ENCODE results near the gene ALCAM. TPM values are rescaled to one million over a fixed set of nuclear protein-coding genes. Genes with fewer than 3 reads are reported as not detected.

The ALCAM gene
- total RNA-seq, 1 donor from 2014 or later: 54.4 TPM

DNA sequence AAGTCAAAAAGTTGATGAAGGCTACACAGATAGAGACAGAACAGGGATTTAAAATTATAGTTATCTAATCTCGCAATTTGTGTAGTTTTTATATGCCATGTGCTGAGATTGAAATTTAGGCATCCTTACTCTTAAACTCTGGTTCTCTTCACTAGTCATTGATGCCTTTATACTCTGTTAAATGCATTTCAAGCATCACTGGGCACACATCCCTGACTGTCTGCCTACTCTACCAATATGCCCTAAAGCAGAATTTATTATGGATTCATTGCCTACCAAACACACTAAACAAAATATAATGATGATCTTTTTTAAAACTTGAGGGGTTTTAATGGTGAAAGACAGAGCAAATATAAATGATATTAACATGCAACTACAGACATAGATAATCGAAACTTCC lies 10.3 kb upstream of the ALCAM start:
- Histone ChIP-seq H3F3A (ENCODE audit: low read depth) (peaks cover 6% of the 10 kb centered on the region), H3K4me1 (peaks cover 5% of the 10 kb centered on the region), H4K20me1 (ENCODE audit: low read depth) (no peaks in the 10 kb centered on the region), H3K9ac (no peak overlapping the region), H3K4me3 (no peak overlapping the region), H2AFZ (replicated peaks) (no peak overlapping the region), H3K36me3 (no peaks in the 10 kb centered on the region), H3K79me2 (ENCODE audit: low read depth) (no peaks in the 10 kb centered on the region), H3K27me3 (peaks cover 23% of the 10 kb centered on the region), H3K9me3 (ENCODE audit: low read depth) (no peaks in the 10 kb centered on the region), H3K27ac (no peak overlapping the region), H3K4me2 (no peak overlapping the region)
- Mint-ChIP-seq H3K4me1 (peaks cover 29% of the 10 kb centered on the region), H3K9me3 (peaks cover 4% of the 10 kb centered on the region), H3K27me3 (ENCODE audit: insufficient read depth, low read depth) (peaks cover 7% of the 10 kb centered on the region), H3K4me3 (no peak overlapping the region), H3K36me3 (no peaks in the 10 kb centered on the region), H3K27ac (no peak overlapping the region)
- TF ChIP-seq EZH2 (IDR thresholded peaks at IDR 0.05): no peak
- TF ChIP-seq, protein P1, sequence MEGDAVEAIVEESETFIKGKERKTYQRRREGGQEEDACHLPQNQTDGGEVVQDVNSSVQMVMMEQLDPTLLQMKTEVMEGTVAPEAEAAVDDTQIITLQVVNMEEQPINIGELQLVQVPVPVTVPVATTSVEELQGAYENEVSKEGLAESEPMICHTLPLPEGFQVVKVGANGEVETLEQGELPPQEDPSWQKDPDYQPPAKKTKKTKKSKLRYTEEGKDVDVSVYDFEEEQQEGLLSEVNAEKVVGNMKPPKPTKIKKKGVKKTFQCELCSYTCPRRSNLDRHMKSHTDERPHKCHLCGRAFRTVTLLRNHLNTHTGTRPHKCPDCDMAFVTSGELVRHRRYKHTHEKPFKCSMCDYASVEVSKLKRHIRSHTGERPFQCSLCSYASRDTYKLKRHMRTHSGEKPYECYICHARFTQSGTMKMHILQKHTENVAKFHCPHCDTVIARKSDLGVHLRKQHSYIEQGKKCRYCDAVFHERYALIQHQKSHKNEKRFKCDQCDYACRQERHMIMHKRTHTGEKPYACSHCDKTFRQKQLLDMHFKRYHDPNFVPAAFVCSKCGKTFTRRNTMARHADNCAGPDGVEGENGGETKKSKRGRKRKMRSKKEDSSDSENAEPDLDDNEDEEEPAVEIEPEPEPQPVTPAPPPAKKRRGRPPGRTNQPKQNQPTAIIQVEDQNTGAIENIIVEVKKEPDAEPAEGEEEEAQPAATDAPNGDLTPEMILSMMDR (IDR thresholded peaks at IDR 0.05): no peak
- no peak for TF ChIP-seq EZH2phosphoT487 (IDR thresholded peaks at IDR 0.05)
- DNase-seq (ENCODE audit: low spot score): no peak

DNA sequence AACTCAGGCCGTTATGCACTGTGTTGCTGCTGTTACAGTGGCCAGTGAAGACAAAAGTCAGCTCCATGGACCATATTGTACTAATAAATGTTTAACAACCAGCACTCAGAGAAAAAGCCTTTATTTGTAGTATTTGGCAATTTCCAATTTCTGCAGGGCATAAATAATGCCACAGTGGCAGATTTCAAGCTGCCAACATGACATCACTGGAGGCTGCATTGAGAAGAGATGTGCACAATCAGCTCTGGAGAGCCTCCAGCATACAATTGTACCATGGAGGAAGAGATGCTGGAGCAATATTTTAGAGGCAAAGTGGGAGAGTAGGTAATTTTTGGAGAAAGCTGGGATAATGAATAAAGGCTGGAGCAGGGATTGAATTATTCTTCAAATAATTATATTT lies 9.7 kb upstream of the ALCAM start:
- peaks cover 7% of the 10 kb centered on the region for H3K27me3 Mint-ChIP-seq (ENCODE audit: insufficient read depth, low read depth)
- H3K36me3 Mint-ChIP-seq: no peaks in the 10 kb centered on the region
- no peaks in the 10 kb centered on the region for H4K20me1 ChIP-seq (ENCODE audit: low read depth)
- peaks cover 29% of the 10 kb centered on the region for H3K4me1 Mint-ChIP-seq
- no peaks in the 10 kb centered on the region for H3K9me3 ChIP-seq (ENCODE audit: low read depth)
- H3K27ac ChIP-seq: no peak overlapping the region
- H3K9me3 Mint-ChIP-seq: peaks cover 4% of the 10 kb centered on the region
- DNase-seq (ENCODE audit: low spot score): no peak
- H3K4me1 ChIP-seq: peaks cover 5% of the 10 kb centered on the region
- no peak overlapping the region for H3K4me3 ChIP-seq
- no peak overlapping the region for H2AFZ ChIP-seq (replicated peaks)
- no peak overlapping the region for H3K27ac Mint-ChIP-seq
- no peaks in the 10 kb centered on the region for H3K79me2 ChIP-seq (ENCODE audit: low read depth)
- H3K9ac ChIP-seq: no peak overlapping the region
- H3K27me3 ChIP-seq: peaks cover 23% of the 10 kb centered on the region
- H3K4me2 ChIP-seq: no peak overlapping the region
- no peak overlapping the region for H3K4me3 Mint-ChIP-seq
- no peaks in the 10 kb centered on the region for H3K36me3 ChIP-seq
- H3F3A ChIP-seq (ENCODE audit: low read depth): peaks cover 6% of the 10 kb centered on the region
- TF ChIP-seq EZH2 (IDR thresholded peaks at IDR 0.05): no peak
- TF ChIP-seq, protein P1 (IDR thresholded peaks at IDR 0.05): no peak
- no peak for TF ChIP-seq EZH2phosphoT487 (IDR thresholded peaks at IDR 0.05)

DNA sequence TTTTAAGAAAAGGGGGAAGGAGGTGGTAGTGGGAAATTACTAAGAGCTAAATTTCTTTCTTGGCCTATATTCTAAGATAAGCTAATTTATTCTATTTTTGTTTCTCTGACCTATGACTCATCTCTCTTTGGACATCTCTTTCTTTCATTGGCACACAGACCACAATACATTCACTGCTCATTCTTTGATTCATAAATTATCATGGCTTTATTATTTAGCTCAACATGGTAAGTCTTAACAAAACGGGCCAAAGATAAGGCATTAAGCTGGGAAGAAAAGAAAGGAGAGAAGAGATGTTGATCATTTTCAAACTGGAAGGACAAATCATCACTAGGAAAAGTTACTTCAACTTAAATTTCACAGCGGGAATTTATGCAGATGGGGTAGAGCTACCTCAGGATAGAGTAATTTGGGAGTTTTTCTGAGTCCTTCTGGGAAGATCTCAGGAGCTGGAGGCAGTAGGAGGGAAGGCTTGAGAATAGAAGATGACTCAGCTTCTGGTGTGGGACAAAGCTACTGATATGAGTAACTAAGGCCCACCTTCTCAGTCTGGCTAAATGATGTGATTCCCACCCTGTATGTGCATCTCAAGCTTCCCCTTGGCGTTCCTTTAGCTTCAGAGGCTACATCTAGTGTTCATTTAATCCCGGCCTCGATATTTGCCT lies 7.5 kb upstream of the ALCAM start:
- Mint-ChIP-seq H3K9me3 (peaks cover 2% of the 10 kb centered on the region), H3K27ac (no peak overlapping the region), H3K36me3 (no peaks in the 10 kb centered on the region), H3K4me1 (peaks cover 27% of the 10 kb centered on the region), H3K27me3 (ENCODE audit: insufficient read depth, low read depth) (peaks cover 4% of the 10 kb centered on the region), H3K4me3 (no peak overlapping the region)
- Histone ChIP-seq H3K79me2 (ENCODE audit: low read depth) (no peaks in the 10 kb centered on the region), H3F3A (ENCODE audit: low read depth) (peaks cover 3% of the 10 kb centered on the region), H3K4me2 (no peak overlapping the region), H4K20me1 (ENCODE audit: low read depth) (no peaks in the 10 kb centered on the region), H3K9ac (no peak overlapping the region), H3K27me3 (peaks cover 9% of the 10 kb centered on the region), H2AFZ (replicated peaks) (no peak overlapping the region), H3K36me3 (no peaks in the 10 kb centered on the region), H3K9me3 (ENCODE audit: low read depth) (no peaks in the 10 kb centered on the region), H3K27ac (no peak overlapping the region), H3K4me3 (no peak overlapping the region), H3K4me1 (peaks cover 2% of the 10 kb centered on the region)
- TF ChIP-seq, protein P1 (IDR thresholded peaks at IDR 0.05): no peak
- no peak for TF ChIP-seq EZH2 (IDR thresholded peaks at IDR 0.05)
- TF ChIP-seq EZH2phosphoT487 (IDR thresholded peaks at IDR 0.05): no peak
- no peak for DNase-seq (ENCODE audit: low spot score)
